Motor neuron (in vitro differentiated cells): ENCODE measurements around the gene LYRM2. TPM values are rescaled to one million over a fixed set of nuclear protein-coding genes. Genes with fewer than 3 reads are reported as not detected.

ENCODE experiments used
- ATAC-seq, 8 experiments: fragments of 200-7000 bp; cut with Tn5 transposase; replicated peaks in 6 of 8; 2 replicates each; pipeline ENCODE4 v1.8.0; 2021; ENCODE audit warnings: mild to moderate bottlenecking in 8 of 8, moderate library complexity in 8 of 8
- H3K27ac ChIP-seq, 2 donors: fragments of 250-450 bp; sonication (Bioruptor Pico); 2 replicates each; pipeline ENCODE4 v1.9.0; 2021; ENCODE audit warnings: antibody characterized with exemption in 2 of 2, mild to moderate bottlenecking in 2 of 2, moderate library complexity in 1 of 2
- H3K4me1 ChIP-seq, 2 donors: fragments of 250-450 bp; sonication (Bioruptor Pico); replicated peaks in 1 of 2; 2 replicates each; pipeline ENCODE4 v1.6.1; 2021; ENCODE audit warnings: antibody characterized with exemption in 2 of 2, mild to moderate bottlenecking in 2 of 2, moderate library complexity in 1 of 2
- H3K4me3 ChIP-seq, 5 donors: fragments of 250-450 bp; sonication (Bioruptor Pico); 2 replicates each; pipeline ENCODE4 v1.9.0; 2021; ENCODE audit warnings: antibody characterized with exemption in 5 of 5, mild to moderate bottlenecking in 5 of 5, moderate library complexity in 4 of 5
- WGBS, 10 experiments: fragments of 450-650 bp; shearing (Covaris generic); methylation state at CpG; one replicate each; pipeline ENCODE4 v1.0.0; 2022; 5-methylcytosine and 5-hydroxymethylcytosine counted together
- in situ Hi-C, 9 experiments: fragments of 400-800 bp; cut with MboI; loops; one replicate each; pipeline ENCODE4 v1.15.0; 2021; ENCODE audit warnings: low sequenced_read_pairs in 9 of 9, low pct_unique_long_range_greater_than_20kb in 2 of 9; ENCODE audit not compliant: unreplicated experiment in 9 of 9
- total RNA-seq, 8 experiments: library from RNA; unstranded; fragments of 300-600 nt; gene quantifications; 2 replicates each; pipeline versions ENCODE4 v1.2.3 to v1.2.4, GENCODE V29; 2022

LYRM2 gene
- total RNA-seq: 10 to 100 TPM; 24.1 to 60.4 (median 32.1) TPM

- ATAC-seq: peak; percentile 95 to 99 (median 96)
- Histone ChIP-seq H3K4me3 (peak within 1 kb of the TSS; percentile 60 to 99 (median 88)), H3K27ac (peak within 1 kb of the TSS; percentile 88 to 93), H3K4me1 (peaks cover 17 to 23% of the 10 kb centered on the region in 2 donors)
- in situ Hi-C loops: loop anchor here in 1 of 9 experiments (25.0 kb wide), 1 partner anchor 201 kb away; the partner anchor contains the start of gene ANKRD6
- 0 to 6% (median 0%) methylated on average over 1 to 34 of the region's 58 CpGs for WGBS, 10 experiments
These were observed at the start of gene LYRM2 for GRCh38 chr6:89638320-89639195. Gene LYRM2 (minus strand): TSS chr6:89638747. CDS start chr6:89638716, 31 bp downstream.

GRCh38 chr6:89688328-89688727 is 49.8 kb upstream of the LYRM2 start:
- WGBS, 10 experiments: 71 to 100% (median 100%) methylated on average over 1 to 2 of the region's 2 CpGs; no CpG with 5 or more reads in 4 of the 10 experiments
- Histone ChIP-seq H3K4me1 (peaks cover 0 to 3% of the 10 kb centered on the region in 2 donors), H3K4me3 (no peak overlapping the region), H3K27ac (no peak overlapping the region)
- in situ Hi-C loops: no loop called here
- ATAC-seq: no peak

- no peak overlapping the region for H3K4me3 ChIP-seq
- ATAC-seq: no peak
- no peak overlapping the region for H3K27ac ChIP-seq
- in situ Hi-C loops: no loop called here
- H3K4me1 ChIP-seq: no peaks in the 10 kb centered on the region
- 92 to 100% (median 100%) methylated on average over 1 to 2 of the region's 2 CpGs; no CpG with 5 or more reads in 3 of the 10 experiments for WGBS, 10 experiments
These were observed 46.8 kb upstream of the LYRM2 start for GRCh38 chr6:89685311-89685710.

- ATAC-seq: no peak
- Histone ChIP-seq H3K27ac (no peak overlapping the region), H3K4me3 (no peak overlapping the region), H3K4me1 (no peaks in the 10 kb centered on the region)
- 71 to 100% (median 95%) methylated on average over 1 of the region's 1 CpG; no CpG with 5 or more reads in 4 of the 10 experiments for WGBS, 10 experiments
- in situ Hi-C loops: no loop called here
These were observed 44.4 kb upstream of the LYRM2 start for GRCh38 chr6:89682991-89683390.

GRCh38 chr6:89681983-89682564 is 43.5 kb upstream of the LYRM2 start:
- Histone ChIP-seq H3K4me1 (no peaks in the 10 kb centered on the region), H3K27ac (no peak overlapping the region), H3K4me3 (no peak overlapping the region)
- no peak for ATAC-seq
- in situ Hi-C loops: no loop called here
- 83 to 100% (median 94%) methylated on average over 1 to 10 of the region's 10 CpGs; no CpG with 5 or more reads in 4 of the 10 experiments for WGBS, 10 experiments

- WGBS, 10 experiments: 84 to 100% (median 87%) methylated on average over 1 to 7 of the region's 7 CpGs; no CpG with 5 or more reads in 5 of the 10 experiments
- H3K4me3 ChIP-seq: no peak overlapping the region
- no peaks in the 10 kb centered on the region for H3K4me1 ChIP-seq
- H3K27ac ChIP-seq: no peak overlapping the region
- in situ Hi-C loops: no loop called here
- ATAC-seq: no peak
These were observed 42.0 kb upstream of the LYRM2 start for GRCh38 chr6:89680551-89680950.

GRCh38 chr6:89680150-89680549 is 41.6 kb upstream of the LYRM2 start:
- ATAC-seq: no peak
- Histone ChIP-seq H3K4me3 (no peak overlapping the region), H3K27ac (no peak overlapping the region), H3K4me1 (no peaks in the 10 kb centered on the region)
- in situ Hi-C loops: no loop called here
- WGBS, 10 experiments: 67 to 100% (median 100%) methylated on average over 1 to 2 of the region's 2 CpGs; no CpG with 5 or more reads in 3 of the 10 experiments

- no peak overlapping the region for H3K4me3 ChIP-seq
- 42 to 88% (median 62%) methylated on average over 2 to 6 of the region's 6 CpGs; no CpG with 5 or more reads in 2 of the 10 experiments for WGBS, 10 experiments
- no peak for ATAC-seq
- no peaks in the 10 kb centered on the region for H3K4me1 ChIP-seq
- no peak overlapping the region for H3K27ac ChIP-seq
- in situ Hi-C loops: no loop called here
These were observed 40.9 kb upstream of the LYRM2 start for GRCh38 chr6:89679215-89680120.

GRCh38 chr6:89678531-89678930 is 40.0 kb upstream of the LYRM2 start:
- Histone ChIP-seq H3K27ac (no peak overlapping the region), H3K4me1 (no peaks in the 10 kb centered on the region), H3K4me3 (no peak overlapping the region)
- in situ Hi-C loops: no loop called here
- no peak for ATAC-seq
- 73 to 100% (median 88%) methylated on average over 1 to 3 of the region's 3 CpGs; no CpG with 5 or more reads in 4 of the 10 experiments for WGBS, 10 experiments

GRCh38 chr6:89675949-89676748 is 37.6 kb upstream of the LYRM2 start:
- 29 to 100% (median 75%) methylated on average over 1 to 7 of the region's 7 CpGs; no CpG with 5 or more reads in 2 of the 10 experiments for WGBS, 10 experiments
- in situ Hi-C loops: no loop called here
- no peak overlapping the region for H3K4me3 ChIP-seq
- H3K27ac ChIP-seq: no peak overlapping the region
- no peaks in the 10 kb centered on the region for H3K4me1 ChIP-seq
- no peak for ATAC-seq

GRCh38 chr6:89670935-89671565 is 32.5 kb upstream of the LYRM2 start:
- Histone ChIP-seq H3K4me1 (peaks cover 2% of the 10 kb centered on the region in 2 donors), H3K4me3 (no peak overlapping the region), H3K27ac (no peak overlapping the region)
- in situ Hi-C loops: no loop called here
- 80 to 100% (median 91%) methylated on average over 2 to 7 of the region's 7 CpGs; no CpG with 5 or more reads in 1 of the 10 experiments for WGBS, 10 experiments
- ATAC-seq: no peak

- H3K4me3 ChIP-seq: no peak overlapping the region
- in situ Hi-C loops: no loop called here
These were observed 30.5 kb upstream of the LYRM2 start for GRCh38 chr6:89669002-89669401.

More at GRCh38 chr6:89669002-89669401, 30.5 kb upstream of the LYRM2 start:
- no peak overlapping the region for H3K27ac ChIP-seq
- WGBS, 10 experiments: 50 to 100% (median 81%) methylated on average over 1 to 6 of the region's 6 CpGs
- H3K4me1 ChIP-seq: peaks cover 2% of the 10 kb centered on the region in 2 donors
- no peak for ATAC-seq
